H9 (cell line): ENCODE data around the gene S100A7. TPM values are rescaled to one million over a fixed set of nuclear protein-coding genes. Genes with fewer than 3 reads are reported as not detected.

ENCODE experiments used
- DNase-seq: peaks from one replicate; pipeline ENCODE4 v3.0.0-alpha.2; 2017
- H2AFZ ChIP-seq: one replicate; pipeline ENCODE4 v1.6.1; 2013; ENCODE audit warnings: mild to moderate bottlenecking, low read length, control low read depth, moderate library complexity
- H2AK5ac ChIP-seq: 2 replicates; pipeline ENCODE4 v1.6.1; 2013; ENCODE audit warnings: low read length, control low read depth, mixed read lengths; ENCODE audit not compliant: insufficient read length
- H2BK120ac ChIP-seq: one replicate; pipeline ENCODE4 v1.6.1; 2013; ENCODE audit warnings: low read depth, mild to moderate bottlenecking, low read length, control low read depth, inconsistent platforms; ENCODE audit not compliant: poor library complexity, severe bottlenecking
- H2BK12ac ChIP-seq: 2 replicates; pipeline ENCODE4 v1.6.1; 2013; ENCODE audit warnings: low read length, control low read depth, mixed read lengths, low read depth; ENCODE audit not compliant: insufficient read length
- H2BK15ac ChIP-seq: 2 replicates; pipeline ENCODE4 v1.6.1; 2013; ENCODE audit warnings: low read depth, low read length, control low read depth
- H2BK20ac ChIP-seq: one replicate; pipeline ENCODE4 v1.6.1; 2013; ENCODE audit warnings: low read depth, mild to moderate bottlenecking, low read length, control low read depth, inconsistent platforms; ENCODE audit not compliant: poor library complexity, severe bottlenecking
- H2BK5ac ChIP-seq: 2 replicates; pipeline ENCODE4 v1.6.1; 2013; ENCODE audit warnings: low read length, control low read depth, mixed read lengths; ENCODE audit not compliant: insufficient read length
- H3K14ac ChIP-seq: 2 replicates; pipeline ENCODE4 v1.6.1; 2013; ENCODE audit warnings: low read length, control low read depth; ENCODE audit not compliant: insufficient read depth
- H3K18ac ChIP-seq: 2 replicates; pipeline ENCODE4 v1.6.1; 2013; ENCODE audit warnings: low read depth, mild to moderate bottlenecking, mixed read lengths, low read length, control low read depth; ENCODE audit not compliant: insufficient read length
- H3K23ac ChIP-seq: 2 replicates; pipeline ENCODE4 v1.6.1; 2013; ENCODE audit warnings: low read length, control low read depth, mixed read lengths, low read depth; ENCODE audit not compliant: insufficient read length
- H3K23me2 ChIP-seq: 2 replicates; pipeline ENCODE4 v1.6.1; 2013; ENCODE audit warnings: low read depth, mild to moderate bottlenecking, mixed read lengths, low read length, control low read depth; ENCODE audit not compliant: insufficient read length, poor library complexity, severe bottlenecking
- H3K27ac ChIP-seq: 2 replicates; pipeline ENCODE4 v1.5.1; 2013; ENCODE audit warnings: low read length, control low read depth, mixed read lengths, low read depth; ENCODE audit not compliant: insufficient read length
- H3K27me3 ChIP-seq: 2 replicates; pipeline ENCODE4 v1.6.1; 2013; ENCODE audit warnings: low read length, control low read depth, inconsistent platforms; ENCODE audit not compliant: insufficient read depth
- H3K4ac ChIP-seq: 2 replicates; pipeline ENCODE4 v1.6.1; 2013; ENCODE audit warnings: low read depth, mild to moderate bottlenecking, control low read depth, inconsistent platforms, low read length, moderate library complexity
- H3K4me1 ChIP-seq: 2 replicates; pipeline ENCODE4 v1.6.1; 2013; ENCODE audit warnings: low read length, control low read depth, inconsistent platforms; ENCODE audit not compliant: insufficient read depth
- H3K4me2 ChIP-seq: 2 replicates; pipeline ENCODE4 v1.6.1; 2013; ENCODE audit warnings: low read length, control low read depth, mixed read lengths; ENCODE audit not compliant: insufficient read length, insufficient read depth
- H3K56ac ChIP-seq: 2 replicates; pipeline ENCODE4 v1.6.1; 2013; ENCODE audit warnings: low read depth, mild to moderate bottlenecking, mixed read lengths, low read length, control low read depth; ENCODE audit not compliant: insufficient read length
- H3K79me1 ChIP-seq: 2 replicates; pipeline ENCODE4 v1.6.1; 2013; ENCODE audit warnings: low read depth, mild to moderate bottlenecking, moderate library complexity, low read length, control low read depth, inconsistent platforms; ENCODE audit not compliant: insufficient read depth, poor library complexity, severe bottlenecking
- H3K79me2 ChIP-seq: 2 replicates; pipeline ENCODE4 v1.6.1; 2013; ENCODE audit warnings: low read length, control low read depth, inconsistent platforms; ENCODE audit not compliant: insufficient read depth
- H3K9ac ChIP-seq: 2 replicates; pipeline ENCODE4 v1.6.1; 2013; ENCODE audit warnings: low read length, control low read depth, mixed read lengths; ENCODE audit not compliant: insufficient read length; ENCODE audit errors: extremely low read depth
- H3K9me3 ChIP-seq: one replicate; pipeline ENCODE4 v1.6.1; 2013; ENCODE audit warnings: low read depth, low read length, inconsistent platforms; ENCODE audit not compliant: control insufficient read depth
- H3T11ph ChIP-seq: one replicate; pipeline ENCODE4 v1.6.1; 2013; ENCODE audit warnings: mild to moderate bottlenecking, low read length, control low read depth, inconsistent platforms
- H4K20me1 ChIP-seq: one replicate; pipeline ENCODE4 v1.6.1; 2013; ENCODE audit not compliant: control insufficient read depth, insufficient read length, insufficient read depth
- H4K5ac ChIP-seq: 2 replicates; pipeline ENCODE4 v1.6.1; 2013; ENCODE audit warnings: low read depth, mild to moderate bottlenecking, mixed read lengths, low read length, control low read depth; ENCODE audit not compliant: insufficient read length
- H4K8ac ChIP-seq: replicated peaks from 2 replicates; pipeline ENCODE4 v1.6.1; 2013; ENCODE audit warnings: low read length, control low read depth, mixed read lengths, low read depth; ENCODE audit not compliant: insufficient read length
- H4K91ac ChIP-seq: 2 replicates; pipeline ENCODE4 v1.6.1; 2013; ENCODE audit warnings: low read depth, mild to moderate bottlenecking, moderate library complexity, mixed read lengths, low read length, control low read depth; ENCODE audit not compliant: insufficient read length
- H3K27ac Mint-ChIP-seq, 3 experiments: 2 replicates in 2 of 3; 3 replicates in 1 of 3; pipeline ENCODE4 v1.8.0; 2020 to 2021; ENCODE audit warnings: mixed read lengths in 3 of 3, mild to moderate bottlenecking in 1 of 3, moderate library complexity in 1 of 3
- H3K27me3 Mint-ChIP-seq: 2 replicates; pipeline ENCODE4 v1.8.0; 2021; ENCODE audit warnings: low read depth, mild to moderate bottlenecking, moderate library complexity, mixed read lengths
- H3K36me3 Mint-ChIP-seq, 3 experiments: 2 replicates in 2 of 3; 3 replicates in 1 of 3; pipeline ENCODE4 v1.8.0; 2020 to 2021; ENCODE audit warnings: low read depth in 3 of 3, mixed read lengths in 3 of 3; ENCODE audit not compliant: insufficient read depth in 1 of 3
- H3K4me1 Mint-ChIP-seq, 2 experiments: 2 replicates each; pipeline ENCODE4 v1.8.0; 2020; ENCODE audit warnings: mixed read lengths in 2 of 2
- H3K4me3 Mint-ChIP-seq, 2 experiments: 2 replicates in 1 of 2; 3 replicates in 1 of 2; pipeline ENCODE4 v1.8.0; 2020 to 2021; ENCODE audit warnings: mild to moderate bottlenecking in 2 of 2, mixed read lengths in 2 of 2, moderate library complexity in 1 of 2
- H3K9me3 Mint-ChIP-seq, 2 experiments: 2 replicates in 1 of 2; 3 replicates in 1 of 2; pipeline ENCODE4 v1.8.0; 2020; ENCODE audit warnings: mild to moderate bottlenecking in 2 of 2, mixed read lengths in 2 of 2, moderate library complexity in 1 of 2
- CTCF ChIP-seq: fragments of 200-600 bp; sonication (generic); conservative IDR thresholded peaks from 3 replicates; pipeline ENCODE4 v1.8.0; 2021; ENCODE audit warnings: antibody characterized with exemption, mild to moderate bottlenecking
- WGBS: extraction: QIAGEN DNeasy Blood & Tissue Kit; methylation state at CpG from one replicate; pipeline ENCODE4 v1.1.7; 2013; ENCODE audit warnings: missing lambda C conversion rate, low lambda C conversion rate, mixed read lengths; ENCODE audit not compliant: insufficient read length; ENCODE audit errors: extremely low coverage; 5-methylcytosine and 5-hydroxymethylcytosine counted together
- total RNA-seq: library from RNA; stranded (reverse); gene quantifications from 2 replicates; pipeline ENCODE4 v1.2.1, GENCODE V29; 2021

S100A7 gene
- total RNA-seq, 1 experiment from 2014 or later, result not detected

- H2BK5ac ChIP-seq, result no peak overlapping the region
- no peak overlapping the region for H2BK12ac ChIP-seq
- no peak overlapping the region for H4K91ac ChIP-seq
- H3K27ac Mint-ChIP-seq, result no peak overlapping the region
- H2AK5ac ChIP-seq, result no peak overlapping the region
- H3K4ac ChIP-seq, result no peak overlapping the region
- no peaks in the 10 kb centered on the region for H3K23me2 ChIP-seq
- H3K9ac ChIP-seq, result no peak overlapping the region
- no peak overlapping the region for H2BK15ac ChIP-seq
- no peaks in the 10 kb centered on the region for H3K79me2 ChIP-seq
- no peak overlapping the region for H3K14ac ChIP-seq
- peaks cover 8 to 12% of the 10 kb centered on the region in 2 experiments for H3K4me1 Mint-ChIP-seq
- no peaks in the 10 kb centered on the region for H3K27me3 ChIP-seq
- no peak overlapping the region for H3K56ac ChIP-seq
- DNase-seq, result no peak
- no CpG with 5 or more reads among the region's 3 CpGs for WGBS
- H3K9me3 ChIP-seq, result peaks cover 22% of the 10 kb centered on the region
- no peak overlapping the region for H3K23ac ChIP-seq
- H2BK20ac ChIP-seq, result no peak overlapping the region
- peaks cover 2% of the 10 kb centered on the region; the same call in 1 of the 2 replicates for H3K27me3 Mint-ChIP-seq
- H3K4me3 Mint-ChIP-seq, result no peak overlapping the region
- no peaks in the 10 kb centered on the region for H3K79me1 ChIP-seq
- no peak overlapping the region for H3K4me2 ChIP-seq
- no peak for TF ChIP-seq CTCF
- no peak overlapping the region for H4K5ac ChIP-seq
- H3K18ac ChIP-seq, result no peak overlapping the region
- H2AFZ ChIP-seq, result no peak overlapping the region
- no peak overlapping the region for H4K8ac ChIP-seq
- no peaks in the 10 kb centered on the region for H3K4me1 ChIP-seq
- H3K36me3 Mint-ChIP-seq, result peaks cover 3 to 16% (median 13%) of the 10 kb centered on the region in 3 experiments; a peak in 6 of 7 replicates
- H3K27ac ChIP-seq, result no peak overlapping the region
- H3K9me3 Mint-ChIP-seq, result peaks cover 21 to 38% of the 10 kb centered on the region in 2 experiments
- H4K20me1 ChIP-seq, result no peaks in the 10 kb centered on the region
- H3T11ph ChIP-seq, result no peak overlapping the region
- no peak overlapping the region for H2BK120ac ChIP-seq
These were observed 13.9 kb upstream of the S100A7 start for GRCh38 chr1:153474347-153474746.
